ENCODE results near the gene UNKL.

UNKL gene

GRCh38 chr16:1446296-1447080 is 32.0 kb upstream of the UNKL start:
- in situ Hi-C loops (cut with MboI; ENCODE audit: low pct_unique_long_range_greater_than_20kb, low sequenced_read_pairs, unreplicated experiment), result no loop called here
- no peak for TF ChIP-seq CTCF (IDR thresholded peaks at IDR 0.05; ENCODE audit: extremely low read depth, insufficient read depth, missing control alignments)
- DNase-seq (ENCODE audit: low spot score), result no peak

DNA sequence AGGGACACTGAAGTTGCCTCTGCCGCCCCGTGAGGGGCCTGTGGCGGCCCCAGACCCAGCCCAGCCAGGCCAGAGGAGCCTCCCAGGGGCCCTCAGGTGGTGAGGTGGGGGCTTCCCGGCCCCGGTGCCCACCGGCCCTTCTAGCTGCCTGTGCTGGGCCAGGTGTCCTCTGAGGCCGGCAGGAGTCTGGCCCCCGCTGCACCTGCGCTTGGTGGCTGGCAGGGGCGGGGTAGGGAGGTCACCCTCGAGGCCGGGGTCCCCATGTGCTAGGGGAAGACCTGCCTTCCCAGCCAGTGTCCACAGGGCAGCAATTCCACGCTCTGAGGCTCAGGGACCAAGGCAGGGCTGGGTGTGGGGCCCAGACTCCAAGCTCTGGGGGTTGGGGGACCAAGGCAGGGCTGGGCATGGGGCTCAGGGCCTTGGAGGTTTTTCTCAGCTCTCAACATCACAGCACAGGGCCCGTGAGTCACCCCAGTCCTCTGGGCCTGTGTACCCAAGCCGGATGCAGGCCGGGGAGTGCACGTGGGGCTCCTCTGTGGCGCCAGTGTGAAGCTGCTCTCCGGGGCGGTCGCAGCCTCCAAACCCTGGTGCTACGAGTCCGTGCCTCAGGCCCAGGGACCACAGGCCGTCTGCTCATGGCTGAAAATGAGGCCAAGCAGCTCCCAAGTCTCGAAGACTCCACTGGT is 31.2 kb upstream of the UNKL start:
- TF ChIP-seq CTCF (IDR thresholded peaks at IDR 0.05; ENCODE audit: extremely low read depth, insufficient read depth, missing control alignments), result no peak
- in situ Hi-C loops (cut with MboI; ENCODE audit: low pct_unique_long_range_greater_than_20kb, low sequenced_read_pairs, unreplicated experiment), result no loop called here
- no peak for DNase-seq (ENCODE audit: low spot score)

- DNase-seq (ENCODE audit: low spot score), result no peak
- in situ Hi-C loops (cut with MboI; ENCODE audit: low pct_unique_long_range_greater_than_20kb, low sequenced_read_pairs, unreplicated experiment), result no loop called here
- TF ChIP-seq CTCF (IDR thresholded peaks at IDR 0.05; ENCODE audit: extremely low read depth, insufficient read depth, missing control alignments), result no peak
Measured at GRCh38 chr16:1444730-1445517, 30.4 kb upstream of the UNKL start.

- no peak for DNase-seq (ENCODE audit: low spot score)
- TF ChIP-seq CTCF (IDR thresholded peaks at IDR 0.05; ENCODE audit: extremely low read depth, insufficient read depth, missing control alignments), result no peak
- in situ Hi-C loops (cut with MboI; ENCODE audit: low pct_unique_long_range_greater_than_20kb, low sequenced_read_pairs, unreplicated experiment), result no loop called here
Measured at GRCh38 chr16:1443980-1444729, 29.7 kb upstream of the UNKL start, which contains the start of gene CCDC154. TSS of gene CCDC154 (minus strand) at chr16:1444556. CDS start at chr16:1444322, 234 bp downstream.

DNA sequence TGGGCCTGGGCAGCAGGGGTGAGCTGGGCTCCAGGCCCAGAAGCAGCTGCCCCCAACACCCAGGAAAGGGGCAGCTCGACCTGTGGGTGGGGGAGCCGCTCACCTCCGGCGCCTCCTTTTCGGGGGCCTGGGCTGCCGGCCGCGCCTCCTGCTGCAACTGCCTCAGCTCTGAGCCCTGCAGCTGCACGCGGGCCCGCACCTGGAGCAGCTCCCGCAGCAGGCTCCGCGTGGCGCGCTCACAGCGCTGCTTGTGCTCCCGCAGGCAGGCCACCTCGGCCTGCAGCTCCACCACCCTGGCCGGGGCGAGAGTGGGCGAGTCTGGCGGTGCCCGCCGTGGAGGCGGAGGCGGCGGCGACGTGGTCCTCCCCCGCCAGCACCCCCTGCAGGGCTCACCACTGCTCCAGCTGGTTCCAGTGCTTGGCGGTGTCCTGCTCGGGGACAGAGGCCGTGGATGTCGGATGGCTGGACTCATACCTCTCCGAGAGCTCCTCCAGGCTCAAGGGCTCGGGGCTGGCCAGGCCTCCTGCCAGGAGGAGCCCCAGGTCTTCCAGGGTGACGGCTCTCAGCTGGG is 29.0 kb upstream of the UNKL start:
- in situ Hi-C loops (cut with MboI; ENCODE audit: low pct_unique_long_range_greater_than_20kb, low sequenced_read_pairs, unreplicated experiment), result no loop called here
- no peak for TF ChIP-seq CTCF (IDR thresholded peaks at IDR 0.05; ENCODE audit: extremely low read depth, insufficient read depth, missing control alignments)
- DNase-seq (ENCODE audit: low spot score), result no peak

Data from GM13977 (cell line).